Heart right ventricle (tissue), 16 donors: ENCODE data around the gene GPN3. TPM values are rescaled to one million over a fixed set of nuclear protein-coding genes. Genes with fewer than 3 reads are reported as not detected.

Experiments
- ATAC-seq, 8 donors: fragments of 200-7000 bp; cut with Tn5 transposase; one replicate each; pipeline ENCODE4 v1.9.1; 2020; ENCODE audit warnings: mild to moderate bottlenecking in 8 of 8, moderate library complexity in 8 of 8, moderate number of reproducible peaks in 1 of 8
- DNase-seq, 2 donors: peaks; one replicate each; pipeline ENCODE4 v3.0.0-alpha.2; 2020
- H3K27ac ChIP-seq, 10 donors: fragments of 200-600 bp; sonication (generic) in 2 of 10; one replicate each; pipeline versions ENCODE4 v1.5.0 to v1.8.0; 2020 to 2022; ENCODE audit warnings: mild to moderate bottlenecking in 3 of 10
- H3K27me3 ChIP-seq, 7 donors: fragments of 200-600 bp; one replicate each; pipeline ENCODE4 v1.8.0; 2021 to 2022; ENCODE audit warnings: mild to moderate bottlenecking in 2 of 7
- H3K36me3 ChIP-seq, 9 donors: fragments of 200-600 bp; sonication (generic) in 1 of 9; one replicate each; pipeline versions ENCODE4 v1.5.0 to v1.8.0; 2020 to 2022; ENCODE audit warnings: mild to moderate bottlenecking in 2 of 9
- H3K4me1 ChIP-seq, 9 donors: fragments of 200-600 bp; sonication (generic) in 1 of 9; one replicate each; pipeline versions ENCODE4 v1.5.0 to v1.8.0; 2020 to 2022; ENCODE audit warnings: mild to moderate bottlenecking in 4 of 9
- H3K4me3 ChIP-seq, 10 donors: fragments of 200-600 bp; sonication (generic) in 2 of 10; one replicate each; pipeline versions ENCODE4 v1.5.0 to v1.8.0; 2020 to 2022; ENCODE audit warnings: mild to moderate bottlenecking in 7 of 10, moderate library complexity in 2 of 10
- H3K9me3 ChIP-seq, 11 donors: fragments of 200-600 bp in 10 of 11; sonication (generic) in 2 of 11; one replicate each; pipeline versions ENCODE4 v1.5.0 to v1.8.0; 2013 to 2022; ENCODE audit warnings: mild to moderate bottlenecking in 2 of 11, control low read depth in 1 of 11, moderate library complexity in 1 of 11
- CTCF ChIP-seq, 9 donors: fragments of 200-600 bp; sonication (generic) in 2 of 9; IDR thresholded peaks; one replicate each; pipeline versions ENCODE4 v1.5.0 to v1.8.0; 2021 to 2022; ENCODE audit warnings: antibody characterized with exemption in 9 of 9, mild to moderate bottlenecking in 5 of 9, moderate library complexity in 1 of 9
- WGBS, 2 donors: extraction: QIAGEN DNeasy Blood & Tissue Kit; methylation state at CpG; one replicate each; pipeline ENCODE4 v1.1.7; 2013; ENCODE audit warnings: inconsistent platforms in 1 of 2; 5-methylcytosine and 5-hydroxymethylcytosine counted together
- intact Hi-C, 10 donors: fragments of 100-400 bp; cut with DNase I; formaldehyde crosslinking; loops; one replicate each; pipeline versions ENCODE4 v1.11.1 to v1.14.2; 2022
- polyA plus RNA-seq, 2 donors: library from polyadenylated mRNA; stranded (reverse); fragments of 200-250 nt; gene quantifications; one replicate each; pipeline ENCODE4 v1.2.3, GENCODE V29; 2013
- total RNA-seq, 10 donors: library from RNA; stranded (reverse); fragmentation: NEBNext Ultra II Directional in 3 of 10; extraction: Animal tissue kit (Norgen Biotek cat#: 25700) in 3 of 10; gene quantifications; one replicate each; pipeline versions ENCODE4 v1.2.1 to v1.2.4, GENCODE V29; 2021 to 2023
- donor health status: Arrhythmogenic right ventricular cardiomyopathy.
- donor health status: ischemic (EF 13 %, LVEDD 7.1; RV severe dilation, severe dysfunction).
- donor health status: healthy with polysubstance abuse.
- donor health status: DM: no; HTN: yes; CAD: no.
- donor health status: DM: no; HTN: no; CAD: no.
- donor health status: ischemic (EF 25% LVEDD 6.9; RV normal size, moderate dysfunction).
- donor health status: ischemic (EF 25% LVEDD 5.7; RV mildly dilated, moderate dysfunction).
- donor health status: healthy.
- donor health status: DM: yes; HTN: yes; CAD: no.
- donor health status: Ischemic cardiomyopathy.
- donor health status: ischemic (EF 35%, LVEDD 5.7; RV mildly dilated, moderate dysfunction).
- donor health status: nonischemic (EF 11% LVEDD 7.7; RV severe dilation, severe dysfunction).
- donor health status: DM: yes; HTN: yes; CAD: no.
- donor health status: PGD.
- donor health status: ischemic (EF 29% LVEDD 5.4; RV normal size, mild dysfunction).
- donor health status: nonischemic (EF 23%, LVEDD 6.1; RV moderate dilation, normal function).

GPN3 gene
- total and polyA plus RNA-seq, 12 donors, result 9.4 to 46.7 (median 31.1) TPM

GRCh38 chr12:110513842-110514241 lies 45.8 kb upstream of the GPN3 start:
- Histone ChIP-seq H3K27ac (no peak overlapping the region), H3K4me3 (no peak overlapping the region), H3K9me3 (no peaks in the 10 kb centered on the region), H3K4me1 (peaks cover 0 to 5% (median 0%) of the 10 kb centered on the region in 9 donors), H3K27me3 (no peaks in the 10 kb centered on the region), H3K36me3 (no peaks in the 10 kb centered on the region)
- WGBS, 2 donors, result 66 to 68% methylated on average over 6 of the region's 6 CpGs
- ATAC-seq (no peak), DNase-seq (no peak)
- intact Hi-C loops, result loop anchor here (2.0 to 10.0 kb wide), 10 partner anchors 59 to 373 kb away; partner anchors contain the start of gene ARPC3 (in 1 of the 10)
- no peak for TF ChIP-seq CTCF (IDR thresholded peaks at IDR 0.05)

- no peak for ATAC-seq
Observed at GRCh38 chr12:110508071-110508586, 40.1 kb upstream of the GPN3 start.

GRCh38 chr12:110505332-110505731 lies 37.3 kb upstream of the GPN3 start:
- no peaks in the 10 kb centered on the region for H3K27me3 ChIP-seq
- H3K4me1 ChIP-seq, result peaks cover 0 to 19% (median 15%) of the 10 kb centered on the region in 9 donors
- ATAC-seq (no peak), DNase-seq (no peak)
- no peak for TF ChIP-seq CTCF (IDR thresholded peaks at IDR 0.05)
- intact Hi-C loops, result loop anchor here in 3 of 10 donors (10.0 kb wide), 2 partner anchors 189 to 319 kb away; no protein-coding TSS in a partner anchor
- H3K9me3 ChIP-seq, result no peaks in the 10 kb centered on the region
- no peak overlapping the region for H3K27ac ChIP-seq
- H3K4me3 ChIP-seq, result no peak overlapping the region
- no peaks in the 10 kb centered on the region for H3K36me3 ChIP-seq
- WGBS, 2 donors, result 69 to 77% methylated on average over 3 of the region's 3 CpGs

More at GRCh38 chr12:110508071-110508586, 40.1 kb upstream of the GPN3 start:
- Histone ChIP-seq H3K27me3 (no peaks in the 10 kb centered on the region), H3K9me3 (no peaks in the 10 kb centered on the region), H3K36me3 (no peaks in the 10 kb centered on the region), H3K27ac (no peak overlapping the region), H3K4me3 (no peak overlapping the region), H3K4me1 (peaks cover 0 to 5% (median 0%) of the 10 kb centered on the region in 9 donors)
- DNase-seq, result no peak
- 85 to 89% methylated on average over 4 of the region's 4 CpGs for WGBS, 2 donors
- intact Hi-C loops, result loop anchor here in 3 of 10 donors (10.0 kb wide), 2 partner anchors 187 to 317 kb away; no protein-coding TSS in a partner anchor
- TF ChIP-seq CTCF (IDR thresholded peaks at IDR 0.05), result no peak

GRCh38 chr12:110503432-110503831 lies 35.4 kb upstream of the GPN3 start:
- DNase-seq (no peak), ATAC-seq (no peak)
- Histone ChIP-seq H3K9me3 (no peaks in the 10 kb centered on the region), H3K36me3 (peaks cover 0 to 7% (median 0%) of the 10 kb centered on the region in 9 donors), H3K4me3 (no peak overlapping the region), H3K27me3 (no peaks in the 10 kb centered on the region), H3K27ac (no peak overlapping the region), H3K4me1 (peaks cover 0 to 38% (median 34%) of the 10 kb centered on the region in 9 donors)
- TF ChIP-seq CTCF (IDR thresholded peaks at IDR 0.05), result no peak
- intact Hi-C loops, result loop anchor here in 6 of 10 donors (2.0 to 10.0 kb wide), 5 partner anchors 35 to 384 kb away; partner anchors contain the start of genes FAM216A (in 6 of the 6) and GPN3 (in 6 of the 6)
- 84 to 88% methylated on average over 1 of the region's 1 CpG for WGBS, 2 donors
